ENCODE data around the gene CD6.

Gene CD6

DNA sequence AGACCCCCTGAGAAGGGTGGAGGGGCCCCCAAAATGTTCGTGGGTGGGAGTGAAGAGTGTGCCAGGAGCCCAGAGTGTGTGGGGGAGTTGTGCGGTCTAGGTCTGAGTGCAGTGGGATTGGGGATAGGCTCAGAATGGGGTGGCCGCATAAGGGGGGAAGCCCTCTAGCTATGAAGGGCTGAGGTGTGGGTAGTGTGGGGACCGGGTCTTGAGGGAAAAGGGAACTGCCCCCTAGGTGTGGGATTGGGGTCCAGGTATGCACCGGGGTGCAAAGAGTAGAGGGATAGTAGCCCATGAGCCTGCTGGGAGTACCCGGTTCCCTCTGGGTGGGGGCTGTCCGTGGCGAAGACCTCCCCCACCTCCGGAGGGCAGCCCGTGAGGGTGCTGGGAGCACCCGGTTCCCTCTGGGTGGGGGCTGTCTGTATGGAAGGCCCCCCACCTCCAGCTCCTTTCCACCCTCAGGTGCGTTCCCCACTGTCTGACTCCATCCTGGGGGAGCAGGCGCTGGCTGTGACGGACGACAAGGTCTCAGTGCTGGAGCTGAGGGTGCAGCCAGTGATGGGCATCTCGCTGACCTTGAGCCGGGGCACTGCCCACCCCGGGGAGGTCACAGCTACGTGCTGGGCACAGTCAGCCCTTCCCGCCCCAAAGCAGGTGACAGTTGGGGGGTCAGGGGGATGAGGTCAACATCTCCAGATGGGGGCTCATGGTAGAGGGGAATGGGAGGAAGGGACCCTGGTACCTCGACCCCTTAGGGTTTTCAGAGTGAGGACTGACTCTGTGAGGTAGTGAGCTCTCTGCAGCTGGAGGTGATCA, 36.5 kb upstream of the CD6 start:
- no peak for DNase-seq (ENCODE audit: low read depth)

DNA sequence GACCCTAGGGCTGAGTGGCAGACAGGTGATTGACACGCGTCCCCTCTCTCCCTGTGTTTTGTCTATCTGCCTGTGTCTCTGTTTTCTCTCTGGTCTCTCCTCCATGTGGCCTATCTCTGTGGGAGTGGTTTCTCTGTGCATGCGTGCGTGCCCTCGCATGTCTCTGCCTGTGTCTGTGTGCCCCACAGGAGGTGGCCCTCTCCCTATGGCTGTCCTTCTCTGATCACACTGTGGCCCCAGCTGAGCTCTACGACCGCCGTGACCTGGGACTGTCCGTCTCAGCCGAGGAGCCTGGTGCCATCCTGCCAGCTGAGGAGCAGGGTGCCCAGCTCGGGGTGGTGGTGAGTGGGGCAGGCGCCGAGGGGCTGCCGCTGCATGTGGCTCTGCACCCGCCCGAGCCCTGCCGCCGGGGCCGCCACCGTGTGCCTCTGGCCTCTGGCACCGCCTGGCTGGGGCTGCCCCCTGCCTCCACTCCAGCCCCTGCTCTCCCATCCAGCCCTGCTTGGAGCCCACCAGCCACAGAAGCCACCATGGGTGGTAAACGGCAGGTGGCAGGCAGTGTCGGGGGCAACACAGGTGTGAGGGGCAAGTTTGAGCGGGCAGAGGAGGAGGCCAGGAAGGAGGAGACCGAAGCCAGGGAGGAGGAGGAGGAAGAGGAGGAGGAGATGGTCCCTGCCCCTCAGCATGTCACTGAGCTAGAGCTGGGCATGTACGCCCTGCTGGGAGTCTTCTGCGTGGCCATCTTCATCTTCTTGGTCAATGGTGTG, 35.6 kb upstream of the CD6 start:
- no peak for DNase-seq (ENCODE audit: low read depth)

DNA sequence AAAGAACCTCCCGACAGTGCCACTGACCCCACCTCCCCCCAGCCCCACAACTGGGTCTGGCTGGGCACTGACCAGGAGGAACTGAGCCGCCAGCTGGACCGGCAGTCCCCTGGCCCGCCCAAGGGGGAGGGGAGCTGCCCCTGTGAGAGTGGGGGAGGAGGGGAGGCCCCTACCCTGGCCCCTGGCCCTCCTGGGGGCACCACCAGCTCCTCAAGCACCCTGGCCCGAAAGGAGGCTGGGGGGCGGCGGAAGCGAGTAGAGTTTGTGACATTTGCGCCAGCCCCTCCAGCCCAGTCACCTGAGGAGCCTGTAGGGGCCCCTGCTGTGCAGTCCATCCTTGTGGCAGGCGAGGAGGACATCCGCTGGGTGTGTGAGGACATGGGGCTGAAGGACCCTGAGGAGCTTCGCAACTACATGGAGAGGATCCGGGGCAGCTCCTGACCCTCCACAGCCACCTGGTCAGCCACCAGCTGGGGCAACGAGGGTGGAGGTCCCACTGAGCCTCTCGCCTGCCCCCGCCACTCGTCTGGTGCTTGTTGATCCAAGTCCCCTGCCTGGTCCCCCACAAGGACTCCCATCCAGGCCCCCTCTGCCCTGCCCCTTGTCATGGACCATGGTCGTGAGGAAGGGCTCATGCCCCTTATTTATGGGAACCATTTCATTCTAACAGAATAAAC, 34.9 kb upstream of the CD6 start:
- no peak for DNase-seq (ENCODE audit: low read depth)

- DNase-seq (ENCODE audit: low read depth), result no peak
Measured at GRCh38 chr11:60937144-60937527, 34.3 kb upstream of the CD6 start.

GRCh38 chr11:60937811-60938210, 33.7 kb upstream of the CD6 start:
- no peak for DNase-seq (ENCODE audit: low read depth)

DNA sequence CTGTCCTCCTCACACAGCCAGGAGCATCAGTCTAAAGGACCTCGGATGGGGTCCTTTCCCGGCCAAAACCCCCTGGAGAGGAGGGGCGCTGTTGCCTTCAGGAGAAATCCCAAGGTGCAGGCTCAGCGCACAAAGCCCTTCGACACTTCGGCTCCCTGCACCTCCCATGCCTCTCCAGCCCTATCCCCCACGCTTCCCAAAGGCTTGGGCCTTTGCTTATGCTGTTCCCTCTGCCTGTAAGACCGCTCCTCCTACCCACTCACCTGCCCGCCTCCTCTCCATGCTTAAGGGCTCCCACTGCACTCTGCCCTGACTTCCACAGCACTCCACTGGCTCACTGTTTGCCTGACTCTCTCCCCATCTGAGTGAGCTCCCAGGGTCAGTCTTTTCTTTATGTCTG, 33.0 kb upstream of the CD6 start:
- DNase-seq (ENCODE audit: low read depth), result no peak

DNA sequence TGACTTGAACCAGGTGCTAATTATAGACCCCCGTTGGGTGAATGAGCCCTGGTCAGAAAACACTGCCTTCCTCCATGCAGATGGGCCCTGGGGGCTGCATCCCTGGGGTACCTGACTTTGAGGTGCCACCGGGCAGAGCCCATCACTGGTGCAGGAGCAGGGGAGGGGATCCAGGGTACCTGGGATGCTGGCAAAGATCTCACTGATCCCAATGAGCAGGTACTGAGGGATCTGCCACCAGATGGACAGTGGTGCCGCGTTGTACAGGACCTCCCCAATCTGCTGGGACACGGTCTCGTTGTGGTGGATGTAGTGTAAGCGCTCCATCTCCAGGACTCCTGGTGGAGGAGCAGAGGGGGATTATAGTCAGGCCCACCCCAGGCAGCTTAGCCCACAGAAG, 32.2 kb upstream of the CD6 start:
- DNase-seq (ENCODE audit: low read depth), result no peak

- DNase-seq (ENCODE audit: low read depth), result no peak
Measured at GRCh38 chr11:60939855-60940254, 31.6 kb upstream of the CD6 start.

GRCh38 chr11:60941371-60942119, 29.9 kb upstream of the CD6 start:
- no peak for DNase-seq (ENCODE audit: low read depth)

GRCh38 chr11:60942219-60942618, 29.3 kb upstream of the CD6 start:
- DNase-seq (ENCODE audit: low read depth), result no peak

DNA sequence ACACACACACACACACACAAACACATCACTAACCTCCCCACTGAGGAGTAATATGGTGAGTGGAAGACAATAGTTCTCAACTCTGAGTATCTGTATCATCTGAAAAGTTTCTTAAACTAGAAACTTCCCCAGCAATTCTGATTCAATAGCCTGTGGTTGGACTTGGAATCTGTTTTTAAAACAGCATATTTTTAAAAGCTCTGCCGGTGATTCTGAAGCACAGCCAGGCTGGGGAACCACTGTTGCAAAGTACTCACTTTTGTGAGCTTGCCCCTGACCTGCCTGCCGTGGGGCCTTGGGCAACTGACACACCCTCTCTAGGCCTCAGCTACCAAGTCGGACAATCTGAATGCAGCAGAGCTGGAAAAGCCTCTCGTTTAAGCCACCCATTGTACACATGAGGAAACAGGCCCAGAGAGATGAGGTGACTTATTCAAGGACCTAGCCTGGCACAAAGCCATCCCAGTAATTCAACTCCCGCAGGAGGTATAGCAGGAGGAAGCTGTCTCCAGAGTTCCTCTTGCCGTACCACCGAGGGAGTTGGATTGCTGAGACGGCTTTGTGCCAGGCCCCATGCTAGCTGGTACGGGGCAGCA, 28.4 kb upstream of the CD6 start:
- no peak for DNase-seq (ENCODE audit: low read depth)

GRCh38 chr11:60944490-60945294, 26.8 kb upstream of the CD6 start:
- no peak for DNase-seq (ENCODE audit: low read depth)

DNA sequence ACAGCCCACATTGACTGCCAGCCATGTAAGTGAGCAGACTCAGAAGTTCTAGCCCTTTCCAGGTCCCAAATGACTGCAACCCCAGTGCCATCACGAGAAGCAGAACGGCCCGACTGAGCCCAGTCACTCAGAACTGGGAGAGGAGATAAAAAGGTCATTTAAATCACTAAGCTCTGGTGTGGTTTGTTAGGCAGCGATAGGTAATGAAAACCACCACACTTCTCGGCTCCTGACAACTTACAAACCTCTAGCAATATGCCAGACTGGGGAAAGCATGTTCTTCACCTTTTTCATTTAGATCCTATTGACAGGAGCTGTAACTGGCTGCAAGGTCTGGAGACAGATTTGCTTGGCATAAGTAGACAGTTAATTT, 26.2 kb upstream of the CD6 start:
- no peak for DNase-seq (ENCODE audit: low read depth)

DNA sequence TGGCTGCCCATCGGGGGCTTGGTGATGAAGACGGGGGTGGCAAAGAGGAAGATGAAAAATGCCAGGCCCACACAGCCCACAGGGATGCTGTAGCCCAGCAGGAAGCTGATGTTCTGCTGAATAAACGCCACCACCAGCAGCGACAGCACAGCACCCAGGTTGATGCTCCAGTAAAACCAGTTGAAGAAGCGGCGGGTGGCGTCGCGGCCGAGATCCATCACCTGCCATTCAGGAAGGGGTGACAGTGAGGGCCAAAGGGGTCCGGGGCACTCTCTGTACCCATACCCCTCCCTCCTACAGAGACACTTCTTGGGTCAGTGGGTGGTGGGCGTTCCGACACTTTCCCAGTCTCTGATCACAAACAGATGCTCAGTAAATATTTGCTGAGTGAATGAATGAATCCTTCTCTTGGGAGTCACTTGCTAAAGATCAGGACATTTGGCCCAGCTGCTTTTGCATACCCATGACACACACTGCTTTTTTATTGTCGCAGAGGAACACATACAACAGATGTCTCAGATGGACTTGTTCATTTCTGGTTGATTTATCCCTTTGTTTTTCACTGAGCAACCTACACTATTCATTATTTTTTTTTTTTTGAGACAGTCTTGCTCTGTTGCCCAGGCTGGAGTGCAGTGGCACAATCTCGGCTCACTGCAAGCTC, 24.7 kb upstream of the CD6 start:
- no peak for DNase-seq (ENCODE audit: low read depth)

DNA sequence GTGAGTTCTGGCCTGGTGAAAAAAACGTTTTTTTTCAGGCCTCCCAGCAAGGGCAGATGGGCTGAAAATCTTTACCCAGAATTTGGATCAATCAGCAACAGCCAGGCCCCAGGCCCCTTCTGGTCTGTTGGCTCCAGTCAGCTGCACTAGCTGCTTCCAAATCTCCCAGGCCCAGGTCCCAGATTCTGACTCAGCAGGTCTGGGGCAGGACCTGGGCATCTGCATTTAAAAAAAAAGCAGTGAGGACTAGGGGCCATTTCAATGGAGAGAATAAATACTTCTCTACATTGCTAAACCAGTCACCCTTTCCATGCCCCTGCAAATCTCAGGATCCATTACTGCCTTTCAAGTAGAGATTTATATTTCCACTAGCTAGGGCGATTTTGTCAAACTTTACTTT, 23.8 kb upstream of the CD6 start:
- DNase-seq (ENCODE audit: low read depth), result no peak

GRCh38 chr11:60948250-60948649, 23.2 kb upstream of the CD6 start:
- no peak for DNase-seq (ENCODE audit: low read depth)

GRCh38 chr11:60950024-60950423, 21.5 kb upstream of the CD6 start:
- DNase-seq (ENCODE audit: low read depth), result no peak

GRCh38 chr11:60950933-60951605, 20.4 kb upstream of the CD6 start:
- no peak for DNase-seq (ENCODE audit: low read depth)

DNA sequence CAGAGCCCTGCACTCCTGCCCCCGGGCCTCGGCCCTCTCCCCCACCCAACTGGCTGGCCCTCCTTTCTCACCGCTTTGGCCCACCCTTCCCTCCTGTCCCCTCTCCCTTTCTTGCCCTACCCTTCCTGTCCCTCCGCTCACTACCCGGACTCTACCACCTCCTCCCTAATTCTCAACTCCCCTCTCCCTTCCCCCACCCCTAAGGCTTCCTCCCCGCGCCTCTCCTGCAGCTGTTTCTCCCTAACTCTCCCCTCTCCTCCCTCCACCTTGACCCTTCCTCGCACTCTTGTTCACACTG, 19.9 kb upstream of the CD6 start:
- no peak for DNase-seq (ENCODE audit: low read depth)

All from stimulated activated CD8-positive, alpha-beta memory T cell treated with anti-CD3 and anti-CD28 coated beads, Interleukin-7, amount 100 ng/mL, for 24 hours (primary cell).